A673 (cell line): Measurements from ENCODE around the gene MYLK. TPM values are rescaled to one million over a fixed set of nuclear protein-coding genes. Genes with fewer than 3 reads are reported as not detected.

Experiments
- BruUV-seq: library from RNA; stranded (reverse); fragments of 400-500 nt; replicated peaks from 2 replicates; lab custom pipeline; 2021; lab: Mats Ljungman, UMichigan
- CTCF ChIA-PET: fragments of 300-600 bp; sonication (Branson Sonifier 250); formaldehyde crosslinking; loops from one replicate; lab custom pipeline; 2022; ENCODE audit warnings: antibody characterized with exemption; lab: Charles Lee
- POLR2A ChIA-PET: fragments of 300-600 bp; sonication (Branson Sonifier 250); formaldehyde crosslinking; loops from one replicate; lab custom pipeline; 2022; ENCODE audit warnings: antibody characterized with exemption; ENCODE audit not compliant: low non-redundant PET; lab: Charles Lee
- DNase-seq: peaks from one replicate; pipeline ENCODE4 v3.0.0-alpha.2; 2015; ENCODE audit warnings: low spot score
- H3K27ac ChIP-seq: fragments of 200-600 bp; sonication (generic); 2 replicates; pipeline ENCODE4 v1.5.1; 2016; ENCODE audit warnings: mixed run types, low read depth, mild to moderate bottlenecking, mixed read lengths, antibody characterized with exemption, low read length; ENCODE audit not compliant: poor library complexity, severe bottlenecking
- H3K27me3 ChIP-seq: fragments of 200-600 bp; sonication (generic); replicated peaks from 2 replicates; pipeline ENCODE4 v1.6.1; 2017; ENCODE audit warnings: mixed run types, low read depth, mild to moderate bottlenecking, mixed read lengths, antibody characterized with exemption, low read length; ENCODE audit not compliant: insufficient read depth, poor library complexity
- H3K36me3 ChIP-seq: fragments of 200-600 bp; sonication (generic); 2 replicates; pipeline ENCODE4 v1.6.1; 2016; ENCODE audit warnings: mixed run types, mild to moderate bottlenecking, mixed read lengths, antibody characterized with exemption, low read length; ENCODE audit not compliant: insufficient read depth, poor library complexity, severe bottlenecking
- H3K4me1 ChIP-seq: fragments of 200-600 bp; sonication (generic); 2 replicates; pipeline ENCODE4 v1.6.1; 2017; ENCODE audit warnings: mixed run types, mild to moderate bottlenecking, mixed read lengths, antibody characterized with exemption, low read length; ENCODE audit not compliant: insufficient read depth, poor library complexity, severe bottlenecking
- H3K4me3 ChIP-seq: fragments of 200-600 bp; sonication (generic); 2 replicates; pipeline ENCODE4 v1.5.1; 2016; ENCODE audit warnings: low read depth, mixed run types, mild to moderate bottlenecking, mixed read lengths, low read length; ENCODE audit not compliant: poor library complexity, severe bottlenecking
- H3K9me3 ChIP-seq: fragments of 200-600 bp; sonication (generic); 2 replicates; pipeline ENCODE4 v1.6.1; 2016; ENCODE audit warnings: mixed run types, low read depth, mild to moderate bottlenecking, mixed read lengths, antibody characterized with exemption, low read length; ENCODE audit not compliant: poor library complexity, severe bottlenecking
- EZH2 ChIP-seq: fragments of 200-600 bp; sonication (generic); IDR thresholded peaks from 2 replicates; pipeline ENCODE4 v1.6.1; 2017; ENCODE audit warnings: borderline replicate concordance, low read depth, mild to moderate bottlenecking, mixed read lengths, antibody characterized with exemption, low read length; ENCODE audit not compliant: poor library complexity, severe bottlenecking
- intact Hi-C: fragments of 100-400 bp; cut with micrococcal nuclease; formaldehyde crosslinking; loops from one replicate; pipeline ENCODE4 v1.10.0; 2022; ENCODE audit not compliant: unreplicated experiment
- total RNA-seq: library from RNA; stranded (reverse); gene quantifications from 2 replicates; pipeline ENCODE4 v1.2.3, GENCODE V29; 2021
- TF ChIP-seq, protein P1 (sequence below): fragments of 300-800, 200-600 bp; sonication (generic); conservative IDR thresholded peaks from 2 replicates; pipeline ENCODE4 v1.5.1; 2017; ENCODE audit warnings: low read depth, mild to moderate bottlenecking, antibody characterized with exemption, low read length, moderate library complexity, mixed read lengths

Gene MYLK
- total RNA-seq, 1 experiment from 2014 or later = 3.9 TPM

DNA sequence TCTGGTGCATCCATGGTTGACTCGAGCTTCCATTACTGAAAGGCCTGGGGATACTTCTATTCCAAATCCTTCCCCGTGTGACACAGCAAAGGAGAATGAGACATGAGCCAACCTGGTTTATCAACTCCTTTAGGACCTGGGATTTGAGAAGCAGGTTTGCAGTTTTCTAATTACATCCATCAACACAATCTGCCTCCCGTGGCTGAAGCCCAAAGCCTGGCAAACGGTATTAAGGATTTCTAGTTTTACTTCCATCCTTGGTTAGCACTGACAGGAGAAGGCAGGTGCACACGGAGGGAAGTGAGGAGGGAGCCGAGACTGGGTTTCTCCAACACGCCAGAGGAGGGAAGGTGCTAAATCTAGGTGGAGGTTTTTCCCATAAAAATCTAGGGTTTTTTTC is 79.0 kb downstream of the MYLK start:
- BruUV-seq = no TSS peak
- no peaks in the 10 kb centered on the region for H3K4me1 ChIP-seq
- H3K9me3 ChIP-seq = no peaks in the 10 kb centered on the region
- H3K27me3 ChIP-seq = no peaks in the 10 kb centered on the region
- no peak overlapping the region for H3K27ac ChIP-seq
- no peak overlapping the region for H3K4me3 ChIP-seq
- intact Hi-C loops = no loop called here
- ChIA-PET CTCF (no interaction called here), POLR2A (no interaction called here)
- no peaks in the 10 kb centered on the region for H3K36me3 ChIP-seq
- TF ChIP-seq, protein P1, sequence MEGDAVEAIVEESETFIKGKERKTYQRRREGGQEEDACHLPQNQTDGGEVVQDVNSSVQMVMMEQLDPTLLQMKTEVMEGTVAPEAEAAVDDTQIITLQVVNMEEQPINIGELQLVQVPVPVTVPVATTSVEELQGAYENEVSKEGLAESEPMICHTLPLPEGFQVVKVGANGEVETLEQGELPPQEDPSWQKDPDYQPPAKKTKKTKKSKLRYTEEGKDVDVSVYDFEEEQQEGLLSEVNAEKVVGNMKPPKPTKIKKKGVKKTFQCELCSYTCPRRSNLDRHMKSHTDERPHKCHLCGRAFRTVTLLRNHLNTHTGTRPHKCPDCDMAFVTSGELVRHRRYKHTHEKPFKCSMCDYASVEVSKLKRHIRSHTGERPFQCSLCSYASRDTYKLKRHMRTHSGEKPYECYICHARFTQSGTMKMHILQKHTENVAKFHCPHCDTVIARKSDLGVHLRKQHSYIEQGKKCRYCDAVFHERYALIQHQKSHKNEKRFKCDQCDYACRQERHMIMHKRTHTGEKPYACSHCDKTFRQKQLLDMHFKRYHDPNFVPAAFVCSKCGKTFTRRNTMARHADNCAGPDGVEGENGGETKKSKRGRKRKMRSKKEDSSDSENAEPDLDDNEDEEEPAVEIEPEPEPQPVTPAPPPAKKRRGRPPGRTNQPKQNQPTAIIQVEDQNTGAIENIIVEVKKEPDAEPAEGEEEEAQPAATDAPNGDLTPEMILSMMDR = no peak
- TF ChIP-seq EZH2 = no peak
- DNase-seq = no peak

DNA sequence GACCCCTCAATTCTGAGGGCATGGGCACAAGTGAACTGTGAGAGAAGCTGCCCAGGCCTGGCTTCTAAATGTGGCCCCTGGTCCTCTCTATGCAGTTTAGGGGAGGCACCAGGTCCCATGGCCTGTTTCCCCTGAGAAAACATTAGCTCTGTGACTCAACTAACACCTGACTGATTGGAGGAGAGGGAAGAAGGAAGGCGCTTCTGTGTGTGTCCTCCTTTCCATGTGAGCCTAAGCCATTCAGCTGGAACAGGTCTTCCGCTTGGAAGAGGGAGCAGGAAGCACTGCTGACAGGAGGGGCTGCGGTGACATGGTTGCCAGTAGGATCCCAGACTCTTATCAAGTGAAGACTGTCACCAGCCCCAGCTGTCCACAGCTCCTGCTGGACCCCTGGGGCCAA is 79.5 kb downstream of the MYLK start:
- H3K36me3 ChIP-seq = no peaks in the 10 kb centered on the region
- no peak for TF ChIP-seq EZH2
- TF ChIP-seq, protein P1 = no peak
- H3K4me1 ChIP-seq = no peaks in the 10 kb centered on the region
- H3K9me3 ChIP-seq = no peaks in the 10 kb centered on the region
- ChIA-PET CTCF (no interaction called here), POLR2A (no interaction called here)
- no peak overlapping the region for H3K27ac ChIP-seq
- no peak for DNase-seq
- H3K4me3 ChIP-seq = no peak overlapping the region
- H3K27me3 ChIP-seq = no peaks in the 10 kb centered on the region
- intact Hi-C loops = no loop called here
- no TSS peak for BruUV-seq

DNA sequence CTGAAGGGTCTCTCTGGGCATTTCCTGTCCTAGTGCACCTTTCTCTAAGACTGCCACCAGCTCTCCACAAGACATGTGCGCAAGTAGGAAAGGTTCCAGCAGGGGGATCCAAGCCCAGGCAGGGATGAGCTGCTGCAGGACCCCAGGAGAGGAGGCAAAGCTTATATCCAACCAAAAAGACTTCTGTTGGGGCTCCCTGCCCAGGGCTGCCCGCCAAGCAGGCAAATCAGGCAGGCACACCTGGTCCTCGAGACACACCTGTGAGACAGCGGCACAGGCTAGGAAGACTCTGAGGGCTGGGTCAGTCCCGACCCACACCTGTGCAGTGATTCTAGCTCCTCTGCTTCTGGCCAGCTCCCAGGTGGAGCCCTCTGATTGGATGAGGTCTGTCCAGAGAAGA is 80.6 kb downstream of the MYLK start:
- no peak overlapping the region for H3K27ac ChIP-seq
- DNase-seq = no peak
- H3K4me3 ChIP-seq = no peak overlapping the region
- intact Hi-C loops = no loop called here
- no peaks in the 10 kb centered on the region for H3K9me3 ChIP-seq
- no TSS peak for BruUV-seq
- POLR2A ChIA-PET = interaction anchor here (1.0 kb wide), 1 partner anchor 493 kb away, joined by 3 read pairs; no protein-coding TSS in a partner anchor
- CTCF ChIA-PET = no interaction called here
- no peaks in the 10 kb centered on the region for H3K27me3 ChIP-seq
- TF ChIP-seq, protein P1 = no peak
- TF ChIP-seq EZH2 = no peak
- H3K4me1 ChIP-seq = no peaks in the 10 kb centered on the region
- no peaks in the 10 kb centered on the region for H3K36me3 ChIP-seq
